Smooth muscle cell (in vitro differentiated cells): Measurements from ENCODE around the gene SLIT3. TPM values are rescaled to one million over a fixed set of nuclear protein-coding genes. Genes with fewer than 3 reads are reported as not detected.

Source experiments
- DNase-seq: peaks from one replicate; lab custom pipeline; 2025; ENCODE audit not compliant: unreplicated experiment; lab: John Stamatoyannopoulos, UW
- H2AFZ ChIP-seq: fragments of 200-600 bp; sonication (generic); 2 replicates; pipeline ENCODE4 v1.6.0; 2016; ENCODE audit warnings: antibody characterized with exemption, low read depth, mild to moderate bottlenecking
- H3F3A ChIP-seq: fragments of 200-600 bp; sonication (generic); 2 replicates; pipeline ENCODE4 v1.6.0; 2017; ENCODE audit warnings: antibody characterized with exemption, low read depth
- H3K27ac ChIP-seq: fragments of 200-600 bp; sonication (generic); 2 replicates; pipeline ENCODE4 v1.5.1; 2016; ENCODE audit warnings: low read depth, mild to moderate bottlenecking
- H3K27me3 ChIP-seq: fragments of 200-600 bp; sonication (generic); 2 replicates; pipeline ENCODE4 v1.6.1; 2016; ENCODE audit warnings: low read depth, mild to moderate bottlenecking
- H3K36me3 ChIP-seq: fragments of 200-600 bp; sonication (generic); 2 replicates; pipeline ENCODE4 v1.5.1; 2016; ENCODE audit warnings: low read depth
- H3K4me1 ChIP-seq: fragments of 200-600 bp; sonication (generic); 2 replicates; pipeline ENCODE4 v1.5.1; 2016; ENCODE audit warnings: low read depth
- H3K4me2 ChIP-seq: fragments of 200-600 bp; sonication (generic); 2 replicates; pipeline ENCODE4 v1.6.0; 2016; ENCODE audit warnings: mild to moderate bottlenecking
- H3K4me3 ChIP-seq: fragments of 200-600 bp; sonication (generic); 2 replicates; pipeline ENCODE4 v1.5.1; 2016; ENCODE audit warnings: mild to moderate bottlenecking
- H3K79me2 ChIP-seq: fragments of 200-600 bp; sonication (generic); 2 replicates; pipeline ENCODE4 v1.6.0; 2016; ENCODE audit warnings: low read depth, mild to moderate bottlenecking
- H3K9ac ChIP-seq: fragments of 200-600 bp; sonication (generic); 2 replicates; pipeline ENCODE4 v1.6.0; 2016; ENCODE audit warnings: low read depth
- H3K9me3 ChIP-seq: fragments of 200-600 bp; sonication (generic); replicated peaks from 2 replicates; pipeline ENCODE4 v1.5.1; 2016; ENCODE audit warnings: low read depth
- H4K20me1 ChIP-seq: fragments of 200-600 bp; sonication (generic); 2 replicates; pipeline ENCODE4 v1.6.0; 2016; ENCODE audit warnings: low read depth
- WGBS: methylation state at CpG from one replicate; pipeline ENCODE4 v1.1.7; 2016; ENCODE audit warnings: low lambda C conversion rate; 5-methylcytosine and 5-hydroxymethylcytosine counted together
- polyA plus RNA-seq: library from polyadenylated mRNA; unstranded; fragments of >200 nt; fragmentation: Nextera tagmentation; extraction: Ambion mirVana; gene quantifications from 2 replicates; pipeline ENCODE4 v1.2.1, GENCODE V29; 2016
- total RNA-seq: library from RNA; depleted of rRNA; stranded (reverse); fragments of >200 nt; gene quantifications from 2 replicates; pipeline ENCODE4 v1.2.3, GENCODE V29; 2014
- TF ChIP-seq, protein P1 (sequence below): fragments of 200-600 bp; sonication (generic); IDR thresholded peaks from 2 replicates; pipeline ENCODE4 v1.5.1; 2017; ENCODE audit warnings: borderline replicate concordance, mild to moderate bottlenecking, antibody characterized with exemption; ENCODE audit not compliant: insufficient read depth, poor library complexity, severe bottlenecking

The SLIT3 gene
- total and polyA plus RNA-seq, 2 experiments from 2014 or later, result 25.4 to 29.5 TPM

DNA sequence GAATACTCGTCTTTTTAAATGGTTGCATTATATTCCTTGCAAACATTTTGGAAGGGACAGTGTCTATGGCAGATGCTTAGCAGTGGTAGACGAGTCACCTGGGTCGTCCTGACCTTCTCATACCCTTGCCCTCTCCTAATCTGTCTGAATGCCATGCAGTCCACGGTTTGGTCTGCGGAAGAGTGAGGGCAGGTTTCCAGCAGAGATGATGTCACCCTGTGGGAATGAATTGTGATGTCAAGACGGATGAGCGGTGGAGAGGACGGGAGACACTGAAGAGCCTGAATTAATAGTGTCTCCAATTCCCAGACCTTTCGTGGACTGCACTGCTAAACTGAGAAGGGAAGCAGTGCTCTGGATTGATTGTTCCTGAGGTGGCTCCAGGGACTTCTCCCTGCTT, 392.7 kb downstream of the SLIT3 start:
- H3K4me3 ChIP-seq, result no peak overlapping the region

GRCh38 chr5:168903061-168903460, 397.9 kb downstream of the SLIT3 start:
- DNase-seq, result no peak
- H3K27me3 ChIP-seq, result no peaks in the 10 kb centered on the region
- H3K79me2 ChIP-seq, result no peaks in the 10 kb centered on the region
- no peaks in the 10 kb centered on the region for H3K36me3 ChIP-seq
- TF ChIP-seq, protein P1, sequence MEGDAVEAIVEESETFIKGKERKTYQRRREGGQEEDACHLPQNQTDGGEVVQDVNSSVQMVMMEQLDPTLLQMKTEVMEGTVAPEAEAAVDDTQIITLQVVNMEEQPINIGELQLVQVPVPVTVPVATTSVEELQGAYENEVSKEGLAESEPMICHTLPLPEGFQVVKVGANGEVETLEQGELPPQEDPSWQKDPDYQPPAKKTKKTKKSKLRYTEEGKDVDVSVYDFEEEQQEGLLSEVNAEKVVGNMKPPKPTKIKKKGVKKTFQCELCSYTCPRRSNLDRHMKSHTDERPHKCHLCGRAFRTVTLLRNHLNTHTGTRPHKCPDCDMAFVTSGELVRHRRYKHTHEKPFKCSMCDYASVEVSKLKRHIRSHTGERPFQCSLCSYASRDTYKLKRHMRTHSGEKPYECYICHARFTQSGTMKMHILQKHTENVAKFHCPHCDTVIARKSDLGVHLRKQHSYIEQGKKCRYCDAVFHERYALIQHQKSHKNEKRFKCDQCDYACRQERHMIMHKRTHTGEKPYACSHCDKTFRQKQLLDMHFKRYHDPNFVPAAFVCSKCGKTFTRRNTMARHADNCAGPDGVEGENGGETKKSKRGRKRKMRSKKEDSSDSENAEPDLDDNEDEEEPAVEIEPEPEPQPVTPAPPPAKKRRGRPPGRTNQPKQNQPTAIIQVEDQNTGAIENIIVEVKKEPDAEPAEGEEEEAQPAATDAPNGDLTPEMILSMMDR, result no peak
- H3K4me3 ChIP-seq, result no peak overlapping the region
- no peaks in the 10 kb centered on the region for H4K20me1 ChIP-seq
- H3F3A ChIP-seq, result no peaks in the 10 kb centered on the region
- no peak overlapping the region for H3K27ac ChIP-seq
- no peak overlapping the region for H3K4me2 ChIP-seq
- H2AFZ ChIP-seq, result no peak overlapping the region
- H3K4me1 ChIP-seq, result no peaks in the 10 kb centered on the region
- no peaks in the 10 kb centered on the region for H3K9me3 ChIP-seq
- 82% methylated on average over 2 of the region's 2 CpGs for WGBS
- H3K9ac ChIP-seq, result no peak overlapping the region

More for the DNA sequence above, 392.7 kb downstream of the SLIT3 start:
- H3K79me2 ChIP-seq, result no peaks in the 10 kb centered on the region
- DNase-seq, result no peak
- no peaks in the 10 kb centered on the region for H3K36me3 ChIP-seq
- H3K27me3 ChIP-seq, result no peaks in the 10 kb centered on the region
- H3K27ac ChIP-seq, result no peak overlapping the region
- H3F3A ChIP-seq, result no peaks in the 10 kb centered on the region
- no peaks in the 10 kb centered on the region for H4K20me1 ChIP-seq
- H3K9ac ChIP-seq, result no peak overlapping the region
- H2AFZ ChIP-seq, result no peak overlapping the region
- peak overlapping the region; percentile 40 for H3K4me2 ChIP-seq
- TF ChIP-seq, protein P1, result no peak
- no peaks in the 10 kb centered on the region for H3K9me3 ChIP-seq
- 31% methylated on average over 9 of the region's 9 CpGs for WGBS
- no peaks in the 10 kb centered on the region for H3K4me1 ChIP-seq

GRCh38 chr5:168899673-168900072, 401.3 kb downstream of the SLIT3 start:
- no peaks in the 10 kb centered on the region for H3K4me1 ChIP-seq
- no peaks in the 10 kb centered on the region for H4K20me1 ChIP-seq
- H3K27me3 ChIP-seq, result no peaks in the 10 kb centered on the region
- no peak overlapping the region for H3K4me3 ChIP-seq
- TF ChIP-seq, protein P1, result no peak
- H3K27ac ChIP-seq, result no peak overlapping the region
- WGBS, result 91% methylated on average over 3 of the region's 3 CpGs
- no peak overlapping the region for H3K9ac ChIP-seq
- H3K79me2 ChIP-seq, result no peaks in the 10 kb centered on the region
- H3K4me2 ChIP-seq, result no peak overlapping the region
- no peaks in the 10 kb centered on the region for H3K36me3 ChIP-seq
- no peak for DNase-seq
- no peak overlapping the region for H2AFZ ChIP-seq
- H3K9me3 ChIP-seq, result no peaks in the 10 kb centered on the region
- no peaks in the 10 kb centered on the region for H3F3A ChIP-seq

GRCh38 chr5:168899264-168899663, 401.7 kb downstream of the SLIT3 start:
- Histone ChIP-seq H3K9ac (no peak overlapping the region), H3K4me1 (no peaks in the 10 kb centered on the region), H3K4me2 (no peak overlapping the region), H2AFZ (no peak overlapping the region), H3K36me3 (no peaks in the 10 kb centered on the region), H3K27me3 (no peaks in the 10 kb centered on the region), H4K20me1 (no peaks in the 10 kb centered on the region), H3K4me3 (no peak overlapping the region), H3K9me3 (no peaks in the 10 kb centered on the region), H3K79me2 (no peaks in the 10 kb centered on the region), H3F3A (no peaks in the 10 kb centered on the region), H3K27ac (no peak overlapping the region)
- WGBS, result 92% methylated on average over 4 of the region's 4 CpGs
- TF ChIP-seq, protein P1, result no peak
- no peak for DNase-seq
